HEK293 (cell line): ENCODE data around the gene CA11.

Experiments
- GFI1B ChIP-seq: fragments of 450-650 bp; formaldehyde crosslinking; IDR thresholded peaks from 2 replicates; pipeline ENCODE4 v1.5.1; 2016; ENCODE audit warnings: missing biosample characterization, missing genetic modification characterization
- GLI2 ChIP-seq: fragments of 450-650 bp; formaldehyde crosslinking; IDR thresholded peaks from 2 replicates; pipeline ENCODE4; 2017; ENCODE audit warnings: missing biosample characterization, missing genetic modification characterization, low read depth, borderline replicate concordance
- HOXC10 ChIP-seq: sonication (generic); formaldehyde crosslinking; IDR thresholded peaks from 2 replicates; pipeline ENCODE4 v1.8.1; 2023; ENCODE audit warnings: mild to moderate bottlenecking, missing genetic modification reagents
- HOXD13 ChIP-seq: sonication (generic); formaldehyde crosslinking; IDR thresholded peaks from 2 replicates; pipeline ENCODE4 v1.8.0; 2022; ENCODE audit warnings: missing genetic modification reagents, borderline replicate concordance
- MZF1 ChIP-seq: fragments of 450-650 bp; formaldehyde crosslinking; IDR thresholded peaks from 2 replicates; pipeline ENCODE4 v1.5.1; 2017; ENCODE audit warnings: missing biosample characterization, missing genetic modification characterization, borderline replicate concordance
- PRDM2 ChIP-seq: fragments of 450-650 bp; formaldehyde crosslinking; IDR thresholded peaks from 2 replicates; pipeline ENCODE4 v1.5.1; 2016; ENCODE audit warnings: missing biosample characterization, missing genetic modification characterization, borderline replicate concordance
- REPIN1 ChIP-seq: fragments of 450-650 bp; formaldehyde crosslinking; IDR thresholded peaks from 2 replicates; pipeline ENCODE4 v1.5.1; 2017; ENCODE audit warnings: missing biosample characterization, missing genetic modification characterization, low read depth
- SETDB1 ChIP-seq: IDR thresholded peaks from one replicate; pipeline ENCODE4 v1.6.1; 2017; ENCODE audit warnings: mild to moderate bottlenecking, low read length, moderate library complexity, mixed read lengths; ENCODE audit not compliant: insufficient read length
- SP7 ChIP-seq: fragments of 450-650 bp; formaldehyde crosslinking; IDR thresholded peaks from 2 replicates; pipeline ENCODE4 v1.5.1; 2016; ENCODE audit warnings: missing biosample characterization, missing genetic modification characterization
- TCF7L2 ChIP-seq: IDR thresholded peaks from 2 replicates; pipeline ENCODE4 v1.6.1; 2011; ENCODE audit warnings: low read depth, mild to moderate bottlenecking, inconsistent platforms, low read length, moderate library complexity, borderline replicate concordance
- ZBTB17 ChIP-seq: fragments of 450-650 bp; formaldehyde crosslinking; IDR thresholded peaks from 2 replicates; pipeline ENCODE4 v1.5.1; 2016; ENCODE audit warnings: missing biosample characterization, missing genetic modification characterization
- ZNF132 ChIP-seq: fragments of 450-650 bp; formaldehyde crosslinking; IDR thresholded peaks from 2 replicates; pipeline ENCODE4 v1.5.1; 2017; ENCODE audit warnings: missing biosample characterization, missing genetic modification characterization, borderline replicate concordance
- ZNF18 ChIP-seq: fragments of 450-650 bp; formaldehyde crosslinking; IDR thresholded peaks from 2 replicates; pipeline ENCODE4 v1.5.1; 2016; ENCODE audit warnings: missing biosample characterization, missing genetic modification characterization
- ZNF214 ChIP-seq: fragments of 450-650 bp; formaldehyde crosslinking; IDR thresholded peaks from 2 replicates; pipeline ENCODE4 v1.5.1; 2017; ENCODE audit warnings: missing biosample characterization, mild to moderate bottlenecking, missing genetic modification characterization, borderline replicate concordance
- ZNF24 ChIP-seq: fragments of 450-650 bp; formaldehyde crosslinking; IDR thresholded peaks from 2 replicates; pipeline ENCODE4 v1.5.1; 2016; ENCODE audit warnings: missing biosample characterization, missing genetic modification characterization
- ZNF354C ChIP-seq: fragments of 450-650 bp; formaldehyde crosslinking; IDR thresholded peaks from 2 replicates; pipeline ENCODE4 v1.5.1; 2016; ENCODE audit warnings: missing biosample characterization, missing genetic modification characterization, low read depth, borderline replicate concordance
- ZNF366 ChIP-seq: fragments of 450-650 bp; formaldehyde crosslinking; conservative IDR thresholded peaks from 2 replicates; pipeline ENCODE4 v1.5.1; 2016; ENCODE audit warnings: missing biosample characterization, missing genetic modification characterization
- ZNF529 ChIP-seq: fragments of 450-650 bp; formaldehyde crosslinking; IDR thresholded peaks from 2 replicates; pipeline ENCODE4 v1.5.1; 2017; ENCODE audit warnings: missing genetic modification characterization, missing biosample characterization; ENCODE audit not compliant: insufficient replicate concordance
- ZNF560 ChIP-seq: fragments of 450-650 bp; formaldehyde crosslinking; IDR thresholded peaks from 2 replicates; pipeline ENCODE4 v1.5.1; 2017; ENCODE audit warnings: missing biosample characterization, missing genetic modification characterization, borderline replicate concordance
- ZNF610 ChIP-seq: fragments of 450-650 bp; formaldehyde crosslinking; IDR thresholded peaks from 2 replicates; pipeline ENCODE4 v1.5.1; 2016; ENCODE audit warnings: missing biosample characterization, missing genetic modification characterization, borderline replicate concordance
- ZNF624 ChIP-seq: fragments of 450-650 bp; formaldehyde crosslinking; IDR thresholded peaks from 2 replicates; pipeline ENCODE4 v1.5.1; 2017; ENCODE audit warnings: missing biosample characterization, missing genetic modification characterization
- ZNF629 ChIP-seq: fragments of 450-650 bp; formaldehyde crosslinking; IDR thresholded peaks from 2 replicates; pipeline ENCODE4 v1.5.1; 2017; ENCODE audit warnings: missing biosample characterization, missing genetic modification characterization
- ZNF704 ChIP-seq: fragments of 450-650 bp; formaldehyde crosslinking; IDR thresholded peaks from 2 replicates; pipeline ENCODE4 v1.5.1; 2016; ENCODE audit warnings: missing biosample characterization, missing genetic modification characterization
- ZNF76 ChIP-seq: fragments of 450-650 bp; formaldehyde crosslinking; IDR thresholded peaks from 2 replicates; pipeline ENCODE4; 2016; ENCODE audit warnings: low read depth, missing biosample characterization, missing genetic modification characterization, borderline replicate concordance
- ZNF777 ChIP-seq: fragments of 450-650 bp; formaldehyde crosslinking; IDR thresholded peaks from 2 replicates; pipeline ENCODE4 v1.5.1; 2017; ENCODE audit warnings: missing biosample characterization, missing genetic modification characterization, borderline replicate concordance
- ZNF792 ChIP-seq: fragments of 450-650 bp; formaldehyde crosslinking; IDR thresholded peaks from 2 replicates; pipeline ENCODE4 v1.5.1; 2016; ENCODE audit warnings: missing biosample characterization, missing genetic modification characterization
- ZSCAN16 ChIP-seq: fragments of 450-650 bp; formaldehyde crosslinking; IDR thresholded peaks from 2 replicates; pipeline ENCODE4 v1.5.1; 2016; ENCODE audit warnings: missing biosample characterization, missing genetic modification characterization
- TF ChIP-seq, protein P1 (sequence below): fragments of 450-650 bp; formaldehyde crosslinking; IDR thresholded peaks from 2 replicates; pipeline ENCODE4 v1.5.1; 2016; ENCODE audit warnings: missing biosample characterization, missing genetic modification characterization
- TF ChIP-seq, protein P2 (sequence below): fragments of 450-650 bp; formaldehyde crosslinking; IDR thresholded peaks from 2 replicates; pipeline ENCODE4; 2016; ENCODE audit warnings: missing biosample characterization, missing genetic modification characterization

The CA11 gene

DNA sequence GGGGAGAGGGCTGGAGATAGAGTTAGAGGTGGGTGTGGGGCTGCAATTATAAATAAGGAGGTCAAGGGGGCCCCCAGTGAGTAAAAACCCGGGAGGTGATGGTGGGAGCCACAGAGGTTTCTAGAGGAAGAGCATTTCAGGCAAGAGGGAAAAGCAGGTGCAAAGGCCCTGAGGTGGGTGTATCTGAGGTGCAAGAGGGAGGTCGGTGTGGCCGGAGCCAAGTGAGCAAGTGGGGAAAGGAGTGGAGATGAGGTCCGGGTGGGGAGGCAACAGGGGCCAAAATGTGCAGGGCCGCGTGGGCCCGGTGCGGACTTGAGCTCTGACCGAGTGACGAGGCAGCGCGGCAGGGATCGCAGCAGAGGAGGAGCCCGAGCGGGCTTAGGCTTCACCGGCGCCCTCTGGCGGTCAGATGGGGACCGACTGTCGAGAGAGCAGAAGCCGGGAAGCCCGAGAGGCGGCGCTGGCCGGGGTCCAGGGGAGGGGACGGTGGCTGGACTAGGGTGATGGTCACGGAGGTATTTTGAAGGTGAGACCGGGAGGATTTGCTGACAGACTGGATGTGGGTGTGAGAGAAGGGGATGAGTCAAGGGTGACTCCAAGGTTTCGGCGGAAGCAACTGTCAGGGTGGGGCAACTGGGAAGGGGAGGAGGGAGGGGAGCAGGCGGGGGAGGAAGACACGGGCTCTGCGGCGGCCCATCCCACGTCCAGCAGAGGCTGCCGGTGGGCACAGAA, 57.2 kb downstream of the CA11 start (continued):
- no peak for TF ChIP-seq PRDM2 (tag by site-specific recombination)
- no peak for TF ChIP-seq ZNF777 (tag by site-specific recombination)
- no peak for TF ChIP-seq ZNF704
- no peak for TF ChIP-seq ZNF529 (tag by site-specific recombination)
- peak; percentile 92; the same call in 1 of the 2 replicates for TF ChIP-seq REPIN1 (tag by site-specific recombination)
- TF ChIP-seq ZNF610 = peak; percentile 83
- TF ChIP-seq ZSCAN16 (tag by site-specific recombination) = no peak
- no peak for TF ChIP-seq HOXC10 (CRISPR knock-in tag)
- no peak for TF ChIP-seq GLI2
- no peak for TF ChIP-seq ZNF560
- TF ChIP-seq ZNF792 (tag by site-specific recombination) = peak; percentile 86; the same call in 1 of the 2 replicates
- no peak for TF ChIP-seq TCF7L2
- peak; percentile 98 for TF ChIP-seq ZBTB17 (tag by site-specific recombination)
- no peak for TF ChIP-seq HOXD13
- TF ChIP-seq GFI1B (tag by site-specific recombination) = no peak
- TF ChIP-seq ZNF624 (tag by site-specific recombination) = no peak
- TF ChIP-seq, protein P1, sequence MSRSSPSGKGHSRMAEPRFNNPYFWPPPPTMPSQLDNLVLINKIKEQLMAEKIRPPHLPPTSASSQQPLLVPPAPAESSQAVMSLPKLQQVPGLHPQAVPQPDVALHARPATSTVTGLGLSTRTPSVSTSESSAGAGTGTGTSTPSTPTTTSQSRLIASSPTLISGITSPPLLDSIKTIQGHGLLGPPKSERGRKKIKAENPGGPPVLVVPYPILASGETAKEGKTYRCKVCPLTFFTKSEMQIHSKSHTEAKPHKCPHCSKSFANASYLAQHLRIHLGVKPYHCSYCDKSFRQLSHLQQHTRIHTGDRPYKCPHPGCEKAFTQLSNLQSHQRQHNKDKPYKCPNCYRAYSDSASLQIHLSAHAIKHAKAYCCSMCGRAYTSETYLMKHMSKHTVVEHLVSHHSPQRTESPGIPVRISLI (tag by site-specific recombination) = no peak
- TF ChIP-seq ZNF18 (tag by site-specific recombination) = no peak
- peak; percentile 67; the same call in 1 of the 2 replicates for TF ChIP-seq MZF1 (tag by site-specific recombination)
- peak; percentile 74 for TF ChIP-seq ZNF366
- TF ChIP-seq ZNF24 = 0 out of 2 replicates have a peak, but pooled peaks have one; percentile 51
- no peak for TF ChIP-seq ZNF214 (tag by site-specific recombination)
- no peak for TF ChIP-seq ZNF132 (tag by site-specific recombination)
- TF ChIP-seq ZNF76 (tag by site-specific recombination) = peak; percentile 78; the same call in 1 of the 2 replicates
- TF ChIP-seq SETDB1 = no peak
- no peak for TF ChIP-seq ZNF354C (tag by site-specific recombination)
- TF ChIP-seq, protein P2, sequence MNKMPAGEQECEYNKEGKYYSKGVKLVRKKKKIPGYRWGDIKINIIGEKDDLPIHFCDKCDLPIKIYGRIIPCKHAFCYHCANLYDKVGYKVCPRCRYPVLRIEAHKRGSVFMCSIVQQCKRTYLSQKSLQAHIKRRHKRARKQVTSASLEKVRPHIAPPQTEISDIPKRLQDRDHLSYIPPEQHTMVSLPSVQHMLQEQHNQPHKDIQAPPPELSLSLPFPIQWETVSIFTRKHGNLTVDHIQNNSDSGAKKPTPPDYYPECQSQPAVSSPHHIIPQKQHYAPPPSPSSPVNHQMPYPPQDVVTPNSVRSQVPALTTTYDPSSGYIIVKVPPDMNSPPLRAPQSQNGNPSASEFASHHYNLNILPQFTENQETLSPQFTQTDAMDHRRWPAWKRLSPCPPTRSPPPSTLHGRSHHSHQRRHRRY (tag by site-specific recombination) = no peak
- TF ChIP-seq SP7 = peak; percentile 87
- peak; percentile 73 for TF ChIP-seq ZNF629 (tag by site-specific recombination)
